Muscle layer of duodenum (tissue), 2 donors: Measurements from ENCODE around the gene FBXL13.
A peak's percentile ranks its signal among the peaks of the same experiment; 100 is the strongest.
"Not testable (repeated sequence)": the region's sequence is repeated elsewhere in the genome, so short reads cannot be mapped to it uniquely, and the experiment has no call there.

Experiments
- H3K27ac ChIP-seq: one replicate; pipeline ENCODE4 v1.7.0; 2013; ENCODE audit warnings: mild to moderate bottlenecking, low read length
- H3K27me3 ChIP-seq: one replicate; pipeline ENCODE4 v1.7.0; 2013; ENCODE audit warnings: low read depth, mild to moderate bottlenecking, control low read depth, low read length
- H3K36me3 ChIP-seq, 2 donors: one replicate each; pipeline ENCODE4 v1.7.0; 2013; ENCODE audit warnings: low read length in 2 of 2, control low read depth in 1 of 2, mild to moderate bottlenecking in 1 of 2; ENCODE audit not compliant: insufficient read depth in 2 of 2, control insufficient read depth in 1 of 2
- H3K4me1 ChIP-seq, 2 donors: one replicate each; pipeline ENCODE4 v1.7.0; 2013; ENCODE audit warnings: low read length in 2 of 2, mild to moderate bottlenecking in 2 of 2, control low read depth in 1 of 2, moderate library complexity in 1 of 2; ENCODE audit not compliant: insufficient read depth in 2 of 2, control insufficient read depth in 1 of 2
- H3K4me3 ChIP-seq, 2 donors: one replicate each; pipeline ENCODE4 v1.7.0; 2013; ENCODE audit warnings: low read length in 2 of 2, low read depth in 1 of 2, mild to moderate bottlenecking in 1 of 2
- H3K9me3 ChIP-seq, 2 donors: one replicate each; pipeline ENCODE4 v1.7.0; 2013; ENCODE audit warnings: low read length in 2 of 2, control low read depth in 1 of 2, mild to moderate bottlenecking in 1 of 2; ENCODE audit not compliant: control insufficient read depth in 1 of 2
- donor health status: healthy.

The FBXL13 gene

DNA sequence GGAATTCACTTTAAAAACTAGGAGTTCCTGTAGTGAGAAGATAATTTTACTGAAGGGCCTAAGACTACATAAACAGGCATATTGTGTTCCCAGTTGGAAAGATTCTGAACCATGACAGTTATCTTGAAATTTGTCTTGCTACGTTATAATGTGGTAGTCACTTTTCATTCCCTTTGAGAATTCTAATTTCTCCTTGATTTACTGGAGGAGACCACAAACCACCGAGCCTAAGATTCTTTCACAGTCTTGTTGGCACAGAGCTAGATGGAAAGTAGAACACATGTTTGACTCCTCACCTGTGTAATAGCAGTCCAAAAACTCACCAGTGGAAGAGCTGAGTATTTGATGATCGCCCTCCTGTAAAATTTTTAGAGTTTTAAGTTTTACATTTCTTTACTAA lies 5.2 kb upstream of the FBXL13 start:
- Histone ChIP-seq H3K27ac (no peak overlapping the region), H3K27me3 (no peaks in the 10 kb centered on the region), H3K4me3 (no peak overlapping the region), H3K9me3 (no peaks in the 10 kb centered on the region), H3K4me1 (peaks cover 6 to 17% of the 10 kb centered on the region in 2 donors), H3K36me3 (peaks cover 9 to 10% of the 10 kb centered on the region in 2 donors)

DNA sequence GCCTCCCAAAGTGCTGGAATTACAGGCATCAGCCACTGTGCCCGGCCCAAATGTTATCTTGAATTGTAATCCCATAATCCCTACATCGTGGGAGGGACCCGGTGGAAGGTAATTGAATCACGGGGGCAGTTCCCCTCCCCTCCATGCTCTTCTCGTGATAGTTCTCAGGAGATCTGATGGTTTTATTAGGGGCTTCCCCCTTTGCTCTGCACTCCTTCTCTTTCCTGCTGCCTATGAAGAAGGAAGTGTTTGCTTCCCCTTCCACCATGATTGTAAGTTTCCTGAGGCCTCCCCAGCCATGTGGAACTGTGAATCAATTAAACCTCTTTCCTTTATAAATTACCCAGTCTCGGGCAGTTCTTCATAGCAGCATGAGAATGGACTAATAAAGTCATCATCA lies 3.6 kb upstream of the FBXL13 start:
- H3K27ac ChIP-seq, H3K36me3 ChIP-seq, H3K27me3 ChIP-seq, H3K4me3 ChIP-seq, H3K9me3 ChIP-seq: not testable (repeated sequence)
- peaks cover 6 to 22% of the 10 kb centered on the region in 2 donors for H3K4me1 ChIP-seq

DNA sequence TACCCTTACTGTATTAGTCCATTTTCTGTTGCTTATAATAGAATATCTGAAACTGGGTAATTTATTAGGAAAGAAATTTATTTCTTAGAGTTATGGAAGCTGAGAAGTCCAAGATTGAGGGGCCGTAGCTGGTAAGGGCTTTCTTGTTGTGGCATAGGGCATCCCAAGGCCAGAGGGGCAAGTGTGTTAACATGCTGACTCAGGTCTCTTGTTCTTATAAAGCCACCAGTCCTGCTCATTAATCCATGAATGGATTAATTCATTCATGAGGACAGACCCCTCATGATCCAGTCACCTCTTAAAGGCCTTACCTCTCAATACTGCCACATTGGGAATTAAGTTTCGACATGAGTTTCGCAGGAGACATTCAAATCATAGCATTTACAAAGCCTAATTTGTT lies 2.7 kb upstream of the FBXL13 start:
- Histone ChIP-seq H3K36me3 (no peaks in the 10 kb centered on the region), H3K4me3 (no peak overlapping the region), H3K27ac (no peak overlapping the region), H3K9me3 (no peaks in the 10 kb centered on the region), H3K27me3 (no peaks in the 10 kb centered on the region), H3K4me1 (peaks cover 6 to 22% of the 10 kb centered on the region in 2 donors)

DNA sequence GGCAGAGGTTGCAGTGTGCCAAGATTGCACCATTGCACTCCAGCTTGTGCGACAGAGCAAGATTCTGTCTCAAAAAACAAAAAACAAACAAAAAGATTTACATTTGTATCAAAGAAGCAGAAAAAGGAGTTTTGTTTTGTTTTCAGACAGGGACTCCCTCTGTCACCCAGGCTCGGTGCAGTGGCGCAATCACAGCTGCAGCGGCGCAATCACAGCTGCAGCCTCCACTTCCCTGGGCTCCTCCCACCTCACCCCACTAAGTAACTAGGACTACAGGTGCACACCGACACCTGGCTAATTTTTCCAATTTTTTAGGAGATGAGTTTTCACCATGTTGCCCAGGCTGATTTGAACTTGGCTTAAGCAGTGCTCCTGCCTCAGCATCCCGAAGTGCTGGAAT lies 2.2 kb upstream of the FBXL13 start:
- Histone ChIP-seq H3K36me3 (no peaks in the 10 kb centered on the region), H3K4me1 (peaks cover 6 to 22% of the 10 kb centered on the region in 2 donors), H3K27me3 (no peaks in the 10 kb centered on the region), H3K9me3 (no peaks in the 10 kb centered on the region), H3K4me3 (no peak overlapping the region), H3K27ac (no peak overlapping the region)

DNA sequence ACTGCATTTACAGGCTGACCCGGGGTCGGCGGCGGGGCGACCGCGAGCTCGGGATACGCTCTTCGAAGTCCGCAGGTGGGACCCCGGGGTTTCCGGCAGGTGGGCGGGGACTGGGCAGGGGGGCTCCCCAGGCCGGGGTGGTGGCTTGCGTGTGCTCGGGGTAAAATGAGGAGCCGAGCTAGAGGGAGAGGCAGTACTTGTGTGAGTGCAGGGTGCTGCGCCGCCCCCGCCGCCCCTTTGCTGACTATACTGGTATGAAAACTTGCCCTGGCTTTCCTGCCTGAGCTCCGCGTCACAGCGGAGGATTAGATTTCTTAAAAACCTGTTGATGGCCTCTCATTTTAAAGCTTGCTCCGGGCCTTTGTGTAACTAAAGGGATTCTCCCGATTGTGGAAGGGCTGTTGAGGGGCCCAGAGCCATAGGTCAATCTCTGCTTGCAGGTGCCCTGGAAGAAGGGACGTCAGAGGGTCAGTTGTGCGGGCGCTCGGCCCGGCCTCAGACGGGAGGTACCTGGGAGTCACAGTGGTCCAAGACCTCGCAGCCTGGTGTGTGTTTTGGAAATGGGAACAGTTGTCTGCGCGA lies 832 bp upstream of the FBXL13 start:
- peak overlapping the region; percentile 83 to 95 for H3K4me3 ChIP-seq
- H3K4me1 ChIP-seq = peaks cover 6 to 22% of the 10 kb centered on the region in 2 donors
- H3K27ac ChIP-seq = peak overlapping the region; percentile 88
- no peaks in the 10 kb centered on the region for H3K27me3 ChIP-seq
- H3K9me3 ChIP-seq = no peaks in the 10 kb centered on the region
- no peaks in the 10 kb centered on the region for H3K36me3 ChIP-seq

DNA sequence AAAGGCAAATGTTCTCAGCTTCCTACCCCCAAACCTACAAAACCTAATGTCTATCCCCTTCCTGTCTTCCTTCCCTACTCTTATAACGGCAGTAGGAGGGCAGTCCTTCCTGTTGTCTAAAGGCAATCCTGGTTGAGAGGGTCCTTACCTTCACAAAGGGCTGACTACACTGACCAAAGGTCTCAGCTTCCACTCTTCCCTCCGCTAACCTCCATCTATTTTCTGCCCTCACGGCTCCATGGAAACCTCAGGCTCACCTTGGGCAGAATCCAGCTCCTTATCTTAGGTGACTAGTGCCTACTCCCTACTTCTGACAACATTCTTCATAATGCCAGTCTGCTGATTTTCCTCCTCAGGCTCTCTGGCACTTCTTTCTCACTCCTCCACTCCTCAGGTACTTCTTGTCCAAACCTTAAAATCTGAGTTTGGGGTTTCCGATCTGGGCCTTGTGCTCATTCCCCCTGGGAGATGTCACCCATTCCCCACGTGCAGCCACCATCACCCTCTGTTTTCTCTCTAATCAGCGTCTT lies 542 bp downstream of the FBXL13 start:
- H3K4me1 ChIP-seq = peaks cover 6 to 22% of the 10 kb centered on the region in 2 donors
- no peaks in the 10 kb centered on the region for H3K9me3 ChIP-seq
- H3K4me3 ChIP-seq = peak overlapping the region; percentile 83 to 98
- H3K36me3 ChIP-seq = no peaks in the 10 kb centered on the region
- H3K27ac ChIP-seq = peak overlapping the region; percentile 80
- no peaks in the 10 kb centered on the region for H3K27me3 ChIP-seq

DNA sequence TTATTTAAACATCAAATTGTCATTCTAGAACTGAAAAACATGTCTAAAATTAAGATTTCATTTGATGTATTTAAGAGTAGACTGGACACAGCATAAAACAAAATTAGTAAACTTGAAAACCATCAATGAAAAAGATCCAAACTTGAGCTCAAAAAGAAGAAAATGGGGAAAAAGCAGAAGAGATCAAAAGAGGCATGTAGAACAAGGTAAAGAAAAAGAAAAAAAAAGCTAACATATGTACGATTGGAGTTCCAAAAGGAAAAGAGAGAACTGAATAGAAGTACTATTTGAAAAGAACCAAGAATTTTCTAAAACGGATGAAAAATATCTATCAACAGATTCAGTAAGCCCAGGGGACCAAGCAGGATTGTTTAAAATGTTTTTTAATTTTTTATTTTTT lies 3.6 kb downstream of the FBXL13 start:
- no peaks in the 10 kb centered on the region for H3K36me3 ChIP-seq
- no peak overlapping the region for H3K4me3 ChIP-seq
- H3K9me3 ChIP-seq = no peaks in the 10 kb centered on the region
- no peak overlapping the region for H3K27ac ChIP-seq
- no peaks in the 10 kb centered on the region for H3K27me3 ChIP-seq
- H3K4me1 ChIP-seq = peaks cover 3 to 7% of the 10 kb centered on the region in 2 donors

DNA sequence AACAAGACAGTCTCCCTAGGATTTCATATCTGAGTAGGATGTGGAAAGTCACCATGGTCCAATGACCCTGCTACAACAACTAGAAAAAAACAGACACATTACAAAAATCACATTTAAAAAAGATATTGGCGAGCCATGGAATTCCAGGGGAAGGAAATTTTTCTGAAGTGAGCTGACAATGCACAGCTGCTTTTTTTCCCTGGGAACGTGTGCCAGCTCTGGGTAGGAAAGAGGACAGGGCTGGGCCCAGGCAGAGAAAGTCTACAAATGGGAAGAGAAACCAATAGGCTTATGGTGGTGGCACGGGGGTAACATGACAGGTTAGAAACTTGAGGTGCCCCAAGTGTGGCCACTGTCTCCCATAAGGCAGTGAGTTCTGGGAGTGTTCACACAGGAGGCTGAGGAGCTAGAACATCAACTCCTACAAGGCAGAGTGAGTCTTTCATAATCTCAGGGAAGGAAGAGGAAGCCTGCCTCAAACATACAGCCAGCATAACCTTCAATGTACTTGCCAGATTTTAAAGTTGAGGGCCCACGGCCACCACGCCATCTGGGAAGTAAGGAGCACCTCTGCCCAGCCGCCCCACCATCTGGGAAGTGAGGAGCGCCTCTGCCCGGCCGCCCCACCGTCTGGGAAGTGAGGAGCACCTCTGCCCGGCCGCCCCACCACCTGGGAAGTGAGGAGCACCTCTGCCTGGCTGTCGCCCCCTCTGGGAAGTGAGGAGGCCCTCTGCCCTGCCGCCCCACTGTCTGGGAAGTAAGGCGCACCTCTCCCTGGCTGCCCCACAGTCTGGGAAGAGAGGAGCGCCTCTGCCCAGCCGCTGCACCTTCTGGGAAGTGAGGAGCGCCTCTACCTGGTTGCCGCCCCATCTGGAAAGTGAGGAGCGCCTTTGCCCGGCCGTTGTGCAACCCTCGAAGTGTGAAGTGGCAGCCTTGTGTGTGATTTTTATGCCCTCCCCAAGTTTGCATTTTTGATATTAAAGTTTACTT lies 5.9 kb downstream of the FBXL13 start:
- Histone ChIP-seq H3K9me3 (no peaks in the 10 kb centered on the region), H3K27me3 (no peaks in the 10 kb centered on the region), H3K4me3 (no peak overlapping the region), H3K27ac (no peak overlapping the region), H3K36me3 (no peaks in the 10 kb centered on the region), H3K4me1 (peaks cover 0 to 1% of the 10 kb centered on the region in 2 donors)

DNA sequence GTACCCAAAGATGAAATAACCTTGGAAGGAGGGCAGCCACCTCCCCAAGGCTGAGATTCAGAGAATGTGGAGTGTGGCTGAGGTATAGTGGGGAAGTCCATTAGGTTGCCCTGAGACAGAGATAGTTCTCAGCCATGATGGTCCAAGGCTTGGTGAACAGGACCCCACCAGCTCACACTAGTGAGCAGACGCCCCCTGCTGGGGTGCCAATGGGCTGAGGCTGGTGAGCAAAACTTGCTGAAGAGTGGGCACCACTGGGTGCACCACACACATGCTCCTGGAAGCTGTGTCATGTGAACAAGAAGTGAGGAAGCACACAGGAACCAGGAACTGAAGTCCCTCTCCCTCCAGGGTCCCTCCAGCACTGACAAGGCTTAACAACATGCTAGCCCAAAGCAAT lies 8.9 kb downstream of the FBXL13 start:
- H3K27me3 ChIP-seq = no peaks in the 10 kb centered on the region
- no peak overlapping the region for H3K27ac ChIP-seq
- H3K4me1 ChIP-seq = no peaks in the 10 kb centered on the region

DNA sequence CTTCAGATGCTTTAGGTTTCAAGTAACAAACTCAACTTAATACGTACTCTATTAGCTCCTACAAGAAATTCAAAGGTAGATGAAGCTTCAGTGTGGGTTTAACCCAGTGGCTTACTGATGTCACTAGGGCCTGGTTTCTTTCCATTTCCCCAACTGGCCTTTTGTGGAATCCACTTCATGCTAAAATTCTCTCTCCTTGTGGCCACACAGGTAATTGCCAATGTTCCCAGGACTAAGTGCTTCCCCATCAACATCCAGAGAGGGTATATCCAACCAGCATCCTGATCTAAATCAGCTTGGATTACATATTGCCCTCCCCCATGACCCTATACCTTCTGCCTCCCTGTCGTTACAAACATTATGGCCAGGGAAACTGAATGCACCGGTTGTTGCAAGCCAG lies 10.7 kb downstream of the FBXL13 start:
- no peaks in the 10 kb centered on the region for H3K27me3 ChIP-seq
- no peaks in the 10 kb centered on the region for H3K36me3 ChIP-seq

More for the DNA sequence above, 8.9 kb downstream of the FBXL13 start:
- no peak overlapping the region for H3K4me3 ChIP-seq
- H3K36me3 ChIP-seq = no peaks in the 10 kb centered on the region
- H3K9me3 ChIP-seq = no peaks in the 10 kb centered on the region

DNA sequence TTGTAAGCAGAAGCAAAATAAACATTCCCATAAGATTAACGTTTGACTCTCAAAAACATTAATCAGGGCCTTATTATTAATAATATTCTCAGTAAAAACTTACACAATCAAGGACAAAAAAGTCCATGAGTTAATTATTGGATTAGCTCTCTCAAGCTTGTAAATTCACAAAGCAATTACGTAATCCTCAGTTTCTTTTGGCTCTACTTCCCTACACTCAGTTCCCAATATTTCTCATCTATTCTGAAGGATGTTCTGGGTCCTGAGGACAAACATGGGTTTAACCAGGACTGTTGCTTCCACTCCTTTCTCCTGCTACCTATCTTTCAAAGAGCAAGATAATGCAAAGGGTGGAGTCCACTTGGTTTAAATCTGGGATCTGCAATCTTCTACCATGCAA lies 15.1 kb downstream of the FBXL13 start:
- Histone ChIP-seq H3K36me3 (no peaks in the 10 kb centered on the region), H3K4me1 (no peaks in the 10 kb centered on the region), H3K4me3 (no peak overlapping the region), H3K27me3 (no peaks in the 10 kb centered on the region), H3K9me3 (no peaks in the 10 kb centered on the region), H3K27ac (no peak overlapping the region)

More for the DNA sequence above, 10.7 kb downstream of the FBXL13 start:
- Histone ChIP-seq H3K9me3 (no peaks in the 10 kb centered on the region), H3K4me1 (no peaks in the 10 kb centered on the region), H3K4me3 (no peak overlapping the region), H3K27ac (no peak overlapping the region)
